Measurements from ENCODE around the gene SLC28A3. TPM values are rescaled to one million over a fixed set of nuclear protein-coding genes. Genes with fewer than 3 reads are reported as not detected.

The SLC28A3 gene
- total and polyA plus RNA-seq, 10 of the 15 experiments (the other 5 are each of a cell fraction or from before 2014, with no cell fraction given), result 0.03 to 0.39 (median 0.07) TPM; not detected in 2

DNA sequence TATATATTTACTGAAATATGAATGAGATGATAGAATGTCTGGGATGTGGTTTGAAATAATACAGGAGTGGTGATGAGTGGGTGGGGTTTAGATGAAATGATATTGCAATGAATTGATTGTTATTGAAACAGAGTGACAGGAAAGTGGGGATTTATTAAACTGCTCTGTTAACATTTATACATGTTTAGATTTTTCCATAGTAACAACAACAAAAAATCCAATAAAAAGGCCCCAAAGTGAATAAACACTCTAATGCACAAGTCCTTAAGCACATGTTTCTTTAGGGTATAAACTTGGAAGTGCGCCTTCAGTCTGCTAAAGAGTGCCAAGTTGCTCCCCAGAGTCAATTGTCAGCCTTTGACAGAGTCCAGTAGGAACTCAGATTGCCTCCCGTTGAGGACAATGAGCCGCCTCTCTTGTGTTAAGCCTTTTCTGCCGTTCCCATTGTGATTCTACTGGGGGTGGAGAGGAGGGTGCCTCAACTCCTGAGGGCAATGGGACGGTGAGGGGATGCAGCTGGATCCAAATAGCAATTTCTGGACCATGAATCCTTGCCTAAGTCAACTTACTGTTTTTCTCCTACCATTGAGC is 112.3 kb downstream of the SLC28A3 start (continued):
- TF ChIP-seq, protein P1, sequence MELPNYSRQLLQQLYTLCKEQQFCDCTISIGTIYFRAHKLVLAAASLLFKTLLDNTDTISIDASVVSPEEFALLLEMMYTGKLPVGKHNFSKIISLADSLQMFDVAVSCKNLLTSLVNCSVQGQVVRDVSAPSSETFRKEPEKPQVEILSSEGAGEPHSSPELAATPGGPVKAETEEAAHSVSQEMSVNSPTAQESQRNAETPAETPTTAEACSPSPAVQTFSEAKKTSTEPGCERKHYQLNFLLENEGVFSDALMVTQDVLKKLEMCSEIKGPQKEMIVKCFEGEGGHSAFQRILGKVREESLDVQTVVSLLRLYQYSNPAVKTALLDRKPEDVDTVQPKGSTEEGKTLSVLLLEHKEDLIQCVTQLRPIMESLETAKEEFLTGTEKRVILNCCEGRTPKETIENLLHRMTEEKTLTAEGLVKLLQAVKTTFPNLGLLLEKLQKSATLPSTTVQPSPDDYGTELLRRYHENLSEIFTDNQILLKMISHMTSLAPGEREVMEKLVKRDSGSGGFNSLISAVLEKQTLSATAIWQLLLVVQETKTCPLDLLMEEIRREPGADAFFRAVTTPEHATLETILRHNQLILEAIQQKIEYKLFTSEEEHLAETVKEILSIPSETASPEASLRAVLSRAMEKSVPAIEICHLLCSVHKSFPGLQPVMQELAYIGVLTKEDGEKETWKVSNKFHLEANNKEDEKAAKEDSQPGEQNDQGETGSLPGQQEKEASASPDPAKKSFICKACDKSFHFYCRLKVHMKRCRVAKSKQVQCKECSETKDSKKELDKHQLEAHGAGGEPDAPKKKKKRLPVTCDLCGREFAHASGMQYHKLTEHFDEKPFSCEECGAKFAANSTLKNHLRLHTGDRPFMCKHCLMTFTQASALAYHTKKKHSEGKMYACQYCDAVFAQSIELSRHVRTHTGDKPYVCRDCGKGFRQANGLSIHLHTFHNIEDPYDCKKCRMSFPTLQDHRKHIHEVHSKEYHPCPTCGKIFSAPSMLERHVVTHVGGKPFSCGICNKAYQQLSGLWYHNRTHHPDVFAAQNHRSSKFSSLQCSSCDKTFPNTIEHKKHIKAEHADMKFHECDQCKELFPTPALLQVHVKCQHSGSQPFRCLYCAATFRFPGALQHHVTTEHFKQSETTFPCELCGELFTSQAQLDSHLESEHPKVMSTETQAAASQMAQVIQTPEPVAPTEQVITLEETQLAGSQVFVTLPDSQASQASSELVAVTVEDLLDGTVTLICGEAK (IDR thresholded peaks at IDR 0.05; ENCODE audit: borderline replicate concordance), result no peak
- no peak for TF ChIP-seq MEF2A (IDR thresholded peaks at IDR 0.05; ENCODE audit: insufficient read depth, low read depth, low read length)
- TF ChIP-seq NBN (IDR thresholded peaks at IDR 0.05), result no peak
- TF ChIP-seq ATF7 (IDR thresholded peaks at IDR 0.05; ENCODE audit: low read depth), result no peak
- TF ChIP-seq, protein P2, sequence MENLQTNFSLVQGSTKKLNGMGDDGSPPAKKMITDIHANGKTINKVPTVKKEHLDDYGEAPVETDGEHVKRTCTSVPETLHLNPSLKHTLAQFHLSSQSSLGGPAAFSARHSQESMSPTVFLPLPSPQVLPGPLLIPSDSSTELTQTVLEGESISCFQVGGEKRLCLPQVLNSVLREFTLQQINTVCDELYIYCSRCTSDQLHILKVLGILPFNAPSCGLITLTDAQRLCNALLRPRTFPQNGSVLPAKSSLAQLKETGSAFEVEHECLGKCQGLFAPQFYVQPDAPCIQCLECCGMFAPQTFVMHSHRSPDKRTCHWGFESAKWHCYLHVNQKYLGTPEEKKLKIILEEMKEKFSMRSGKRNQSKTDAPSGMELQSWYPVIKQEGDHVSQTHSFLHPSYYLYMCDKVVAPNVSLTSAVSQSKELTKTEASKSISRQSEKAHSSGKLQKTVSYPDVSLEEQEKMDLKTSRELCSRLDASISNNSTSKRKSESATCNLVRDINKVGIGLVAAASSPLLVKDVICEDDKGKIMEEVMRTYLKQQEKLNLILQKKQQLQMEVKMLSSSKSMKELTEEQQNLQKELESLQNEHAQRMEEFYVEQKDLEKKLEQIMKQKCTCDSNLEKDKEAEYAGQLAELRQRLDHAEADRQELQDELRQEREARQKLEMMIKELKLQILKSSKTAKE (IDR thresholded peaks at IDR 0.05; ENCODE audit: low read depth, poor library complexity, severe bottlenecking), result no peak
- no peak for TF ChIP-seq KDM1A (IDR thresholded peaks at IDR 0.05; ENCODE audit: borderline replicate concordance)
- TF ChIP-seq FOS (IDR thresholded peaks at IDR 0.05; ENCODE audit: borderline replicate concordance, extremely low read depth, insufficient read length), result no peak
- TF ChIP-seq PAX5 (IDR thresholded peaks at IDR 0.05; ENCODE audit: borderline replicate concordance, low read depth, low read length), result no peak

Data from GM12878 (cell line).